ENCODE results near the gene TIGD7.
A peak's percentile ranks its signal among the peaks of the same experiment; 100 is the strongest.

The TIGD7 gene, protein sequence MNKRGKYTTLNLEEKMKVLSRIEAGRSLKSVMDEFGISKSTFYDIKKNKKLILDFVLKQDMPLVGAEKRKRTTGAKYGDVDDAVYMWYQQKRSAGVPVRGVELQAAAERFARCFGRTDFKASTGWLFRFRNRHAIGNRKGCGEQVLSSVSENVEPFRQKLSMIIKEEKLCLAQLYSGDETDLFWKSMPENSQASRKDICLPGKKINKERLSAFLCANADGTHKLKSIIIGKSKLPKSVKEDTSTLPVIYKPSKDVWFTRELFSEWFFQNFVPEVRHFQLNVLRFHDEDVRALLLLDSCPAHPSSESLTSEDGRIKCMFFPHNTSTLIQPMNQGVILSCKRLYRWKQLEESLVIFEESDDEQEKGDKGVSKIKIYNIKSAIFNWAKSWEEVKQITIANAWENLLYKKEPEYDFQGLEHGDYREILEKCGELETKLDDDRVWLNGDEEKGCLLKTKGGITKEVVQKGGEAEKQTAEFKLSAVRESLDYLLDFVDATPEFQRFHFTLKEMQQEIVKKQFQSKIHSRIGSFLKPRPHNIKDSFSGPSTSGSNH

DNA sequence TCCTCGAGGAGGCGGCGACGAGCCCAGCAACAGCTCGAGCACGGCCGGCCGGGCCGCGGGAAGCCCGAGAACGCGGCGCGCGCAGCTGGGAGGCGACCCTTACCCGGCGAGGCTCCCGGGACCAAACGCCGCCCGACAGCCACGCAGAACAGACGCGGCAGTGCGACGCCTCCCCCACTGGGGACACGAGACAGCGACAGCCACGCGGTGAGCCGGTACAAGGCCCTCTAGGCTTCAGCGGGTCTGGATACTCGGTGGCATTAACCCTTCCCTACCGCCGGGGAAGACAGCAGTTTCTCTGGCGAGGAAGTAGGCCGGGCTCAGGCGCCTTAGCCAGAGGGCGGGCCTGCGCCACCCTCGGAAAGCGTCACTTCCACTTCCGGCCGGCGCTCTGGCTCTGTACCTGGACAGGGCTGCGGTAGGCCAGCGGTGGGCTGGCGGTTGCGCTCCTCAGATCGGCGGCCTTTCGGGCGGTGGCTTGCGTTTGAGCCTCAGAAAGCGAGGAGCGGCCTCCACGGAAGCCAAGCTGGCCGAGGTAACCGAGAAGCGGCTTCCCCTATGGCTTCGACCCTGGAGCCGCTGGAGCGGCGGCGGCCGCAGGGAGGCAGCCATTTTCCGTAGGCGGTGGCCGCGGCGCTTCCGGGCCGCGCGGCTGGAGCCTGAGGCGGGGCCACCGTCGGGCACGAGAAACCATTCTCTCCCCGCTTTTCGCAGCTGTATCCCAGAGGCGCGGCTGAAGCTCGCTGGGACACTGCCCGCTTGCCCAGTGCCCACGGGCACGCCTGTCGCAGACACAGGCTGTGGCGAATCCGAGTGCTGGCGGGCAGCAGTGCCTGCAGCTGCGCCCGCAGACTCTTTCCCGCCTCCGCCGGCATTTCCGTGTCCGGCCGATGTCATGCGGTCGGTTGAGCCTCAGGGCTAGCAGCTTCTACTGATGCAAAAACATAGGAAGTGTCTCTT, at the start of gene TIGD7, which contains the start of gene ZNF75A:
Gene TIGD7, minus strand, starts transcription at position 322 of the 960 bp plus-strand sequence. CDS start 4,816 bp downstream, outside the sequence.
Gene ZNF75A, plus strand, starts transcription at position 389 of the 960 bp plus-strand sequence. CDS start 2,932 bp downstream, outside the sequence.
- no peak for FAIRE-seq

DNA sequence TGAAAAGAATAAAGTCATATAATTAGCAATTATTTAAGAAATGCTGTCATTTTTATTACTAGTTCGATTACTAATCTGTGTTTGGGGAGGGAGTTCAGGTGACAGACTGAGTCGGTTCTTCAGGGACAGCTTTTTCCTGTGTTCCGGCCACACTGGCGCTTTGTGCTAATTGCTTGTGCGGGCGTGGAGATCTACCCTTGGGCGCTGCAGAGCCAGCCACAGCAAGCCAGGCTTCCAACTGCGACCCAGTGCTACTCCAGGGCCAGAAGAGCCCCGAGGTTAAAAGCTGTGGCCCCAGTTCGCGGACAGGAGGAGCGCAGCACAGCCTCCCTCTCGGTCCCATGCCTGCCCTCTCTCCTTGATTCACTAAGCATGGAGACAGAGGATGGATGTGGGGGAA, 43.9 kb upstream of the TIGD7 start:
- FAIRE-seq: no peak

DNA sequence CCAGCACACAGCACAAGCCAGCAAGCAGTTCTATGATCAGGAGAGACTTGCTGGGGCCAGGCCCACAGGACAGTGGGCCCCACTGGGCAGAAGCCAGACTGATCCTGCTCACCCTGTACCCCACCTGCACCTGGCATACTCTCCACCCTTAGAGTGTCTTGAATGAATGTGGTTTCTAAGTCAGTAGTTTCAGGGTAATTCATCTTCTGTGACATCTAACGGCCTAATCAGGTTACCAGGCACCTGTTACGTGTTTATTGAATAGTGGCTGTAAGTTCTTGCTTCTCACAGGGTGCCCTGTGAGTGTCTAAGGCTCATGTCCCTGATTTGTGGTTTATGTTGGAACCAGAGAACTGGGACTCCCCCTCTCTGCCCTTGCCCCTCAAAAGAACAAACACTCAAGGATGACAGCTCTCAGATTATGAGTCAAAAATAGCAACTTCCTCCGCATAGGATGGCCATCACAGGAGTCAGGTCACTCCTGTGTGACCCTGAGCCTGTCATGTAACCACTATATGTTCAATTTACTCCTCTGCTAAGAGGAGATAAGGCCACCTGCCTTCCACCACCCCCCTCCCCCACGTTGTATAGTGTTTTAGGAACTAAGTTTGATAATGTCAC, 43.4 kb upstream of the TIGD7 start:
- FAIRE-seq: no peak

DNA sequence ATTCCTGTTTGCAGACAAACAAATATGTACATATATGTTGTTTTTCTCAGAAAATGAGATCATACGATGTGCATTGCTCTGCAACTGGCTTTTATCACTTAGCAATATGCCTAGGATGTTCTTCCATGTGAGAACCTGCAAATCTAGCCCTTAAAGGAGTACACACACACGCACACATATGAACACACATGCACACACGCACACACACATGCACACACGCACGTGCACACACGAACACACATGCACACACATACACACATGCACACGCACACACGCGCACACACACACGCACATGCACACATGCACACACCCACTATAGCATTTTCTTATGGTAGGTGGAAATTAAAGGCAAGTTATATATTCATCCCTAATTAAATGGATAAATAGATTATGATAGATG, 42.4 kb upstream of the TIGD7 start:
- FAIRE-seq: no peak

DNA sequence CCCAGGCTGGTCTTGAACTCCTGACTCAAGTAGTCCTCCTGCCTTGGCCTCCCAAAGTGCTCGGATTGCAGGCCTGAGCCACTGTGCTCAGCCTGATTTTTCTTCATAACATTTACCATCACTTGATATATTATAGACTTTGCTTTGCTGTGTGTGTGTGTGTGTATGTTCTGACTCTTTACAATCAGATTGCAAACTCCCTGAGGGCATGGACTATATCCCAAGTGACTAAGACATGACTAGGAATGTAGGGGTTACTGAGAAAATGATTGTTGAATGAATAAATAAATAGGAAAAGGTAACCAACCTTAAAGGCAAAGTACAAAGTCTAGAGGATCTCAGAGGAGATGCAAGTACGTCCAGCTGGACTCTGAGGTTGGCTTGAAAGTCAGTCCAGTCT, 40.8 kb upstream of the TIGD7 start:
- FAIRE-seq: no peak

DNA sequence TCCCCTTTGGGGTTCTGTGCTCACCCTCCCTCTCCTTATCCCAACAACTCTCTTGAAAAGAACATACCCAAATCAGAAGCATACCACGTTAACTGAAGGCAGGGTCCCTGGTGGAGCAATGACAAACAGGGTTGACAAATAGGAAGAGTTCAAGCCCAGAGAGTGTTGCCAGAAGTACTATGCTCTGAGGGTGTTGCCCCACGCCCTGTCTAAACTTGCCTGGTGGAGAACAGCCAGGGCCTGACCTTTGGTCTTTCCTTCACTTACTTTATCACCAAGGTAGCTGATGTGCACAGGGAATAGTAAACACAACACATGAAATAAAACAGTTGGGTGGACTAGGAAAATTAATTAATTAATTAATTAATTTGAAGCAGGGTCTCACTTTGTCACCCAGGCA, 23.4 kb upstream of the TIGD7 start:
- FAIRE-seq: no peak

DNA sequence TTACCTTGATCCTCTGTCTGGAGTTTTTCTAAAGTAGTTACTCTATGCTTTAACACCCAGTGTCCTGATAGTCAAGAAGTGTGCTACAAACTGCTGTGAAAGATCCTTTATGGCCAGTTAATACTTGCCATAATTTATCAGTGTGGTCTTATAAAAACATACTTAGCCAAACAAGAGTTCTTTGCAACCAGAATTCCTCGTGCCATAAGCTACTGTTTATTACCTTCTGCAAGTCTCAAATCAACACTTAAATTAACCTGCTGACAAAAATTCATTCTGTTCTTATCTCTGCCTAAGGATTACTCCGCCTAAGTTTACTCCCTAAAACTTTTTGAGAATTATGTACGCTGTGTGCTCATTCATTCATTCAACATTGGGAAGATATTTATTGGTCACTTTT, 22.9 kb upstream of the TIGD7 start:
- no peak for FAIRE-seq

DNA sequence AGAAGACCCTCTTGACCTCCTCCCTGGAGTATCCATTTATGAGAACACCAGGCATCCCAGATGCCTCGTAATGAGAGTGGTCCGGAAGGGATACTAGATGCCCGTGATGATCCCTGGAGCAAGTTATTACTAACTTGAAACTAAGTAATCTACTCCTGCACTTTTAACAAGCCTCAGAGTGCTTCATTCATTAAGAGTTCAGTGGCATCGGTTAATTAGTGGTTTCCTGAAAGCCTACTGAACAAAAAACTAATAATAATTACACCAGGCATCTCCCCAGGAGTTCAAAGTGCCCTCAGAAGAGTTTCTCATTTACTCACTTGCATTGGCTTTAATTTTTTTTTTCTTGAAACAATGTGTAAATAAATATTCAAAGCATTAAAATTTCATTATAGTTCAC, 22.3 kb upstream of the TIGD7 start:
- no peak for FAIRE-seq

DNA sequence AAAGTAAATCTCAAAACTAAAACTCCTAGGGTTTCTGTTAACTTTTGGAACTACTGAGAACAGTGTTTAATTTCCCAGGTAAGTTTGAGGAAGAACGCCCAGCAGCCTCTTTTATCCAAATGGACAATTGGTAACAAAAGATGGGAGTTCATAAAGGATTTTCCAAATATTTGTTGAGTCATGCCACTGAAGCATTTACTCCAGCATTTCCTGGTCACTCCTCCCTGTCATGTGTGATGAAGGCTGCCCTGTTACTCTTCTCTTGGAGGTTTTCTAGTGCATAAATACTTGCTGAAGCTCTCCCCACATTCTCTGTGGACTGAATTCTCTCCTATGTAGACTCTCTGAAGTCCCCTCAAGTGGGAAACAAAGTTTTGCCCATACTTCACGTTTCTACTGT, 16.6 kb upstream of the TIGD7 start:
- FAIRE-seq: no peak

DNA sequence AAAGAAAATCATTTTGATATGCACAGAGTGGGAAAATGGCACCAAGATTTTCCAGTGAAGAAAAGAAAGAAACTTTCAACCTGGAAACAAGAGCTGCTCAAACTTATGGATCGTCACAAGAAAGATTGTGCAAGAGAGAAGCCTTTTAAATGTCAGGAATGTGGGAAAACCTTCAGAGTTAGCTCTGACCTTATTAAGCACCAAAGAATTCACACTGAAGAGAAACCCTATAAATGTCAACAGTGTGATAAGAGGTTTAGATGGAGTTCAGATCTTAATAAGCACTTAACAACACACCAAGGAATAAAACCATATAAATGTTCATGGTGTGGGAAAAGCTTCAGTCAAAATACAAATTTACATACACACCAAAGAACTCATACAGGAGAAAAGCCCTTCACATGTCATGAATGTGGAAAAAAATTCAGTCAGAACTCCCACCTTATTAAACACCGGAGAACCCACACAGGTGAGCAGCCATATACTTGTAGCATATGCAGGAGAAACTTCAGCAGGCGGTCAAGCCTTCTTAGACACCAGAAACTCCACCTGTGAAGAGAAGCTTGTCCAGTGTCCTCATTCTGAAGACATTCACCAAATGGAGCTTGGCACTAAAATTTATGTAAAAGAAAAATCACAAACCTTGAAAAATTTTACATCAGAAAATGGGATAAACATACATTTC, 12.2 kb upstream of the TIGD7 start:
- FAIRE-seq: no peak

DNA sequence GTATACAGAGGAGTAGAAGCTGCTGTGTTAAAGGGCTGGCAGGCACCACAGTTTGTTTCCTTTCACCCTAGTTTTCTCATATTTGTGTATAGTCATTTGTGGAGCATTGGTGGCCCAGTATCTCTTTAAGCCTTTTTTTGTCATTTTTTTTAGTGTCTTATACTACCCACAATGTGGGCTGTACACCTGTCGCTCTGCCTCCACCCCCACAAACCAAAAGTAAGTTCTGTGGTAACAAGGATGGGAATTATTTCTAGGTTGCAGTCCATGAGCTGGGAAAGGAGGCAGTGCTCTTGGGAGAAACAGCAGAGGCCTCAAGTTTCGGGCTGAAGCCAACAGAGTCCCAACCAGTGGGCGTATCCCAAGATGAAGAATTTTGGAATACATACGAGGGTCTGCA, 6.3 kb upstream of the TIGD7 start:
- no peak for FAIRE-seq

DNA sequence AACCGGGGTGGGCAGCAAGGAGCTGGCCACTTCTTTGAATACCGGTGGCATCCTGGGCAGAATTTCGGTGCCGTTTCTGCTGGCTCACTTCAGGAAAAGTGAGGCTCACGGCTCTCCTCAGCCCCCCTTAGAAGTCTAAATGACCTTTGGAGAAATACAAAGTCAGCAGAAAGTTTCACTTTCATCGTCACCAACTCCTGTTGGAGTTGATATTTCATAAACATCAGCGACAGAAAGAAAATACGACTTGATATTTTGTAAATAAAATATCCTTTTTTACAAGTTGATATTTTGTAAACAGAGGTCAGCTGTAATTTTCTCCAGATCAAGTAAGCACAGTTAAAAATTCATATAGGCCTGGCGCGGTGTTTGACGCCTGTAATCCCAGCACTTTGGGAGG, 848 bp upstream of the TIGD7 start:
- no peak for FAIRE-seq

DNA sequence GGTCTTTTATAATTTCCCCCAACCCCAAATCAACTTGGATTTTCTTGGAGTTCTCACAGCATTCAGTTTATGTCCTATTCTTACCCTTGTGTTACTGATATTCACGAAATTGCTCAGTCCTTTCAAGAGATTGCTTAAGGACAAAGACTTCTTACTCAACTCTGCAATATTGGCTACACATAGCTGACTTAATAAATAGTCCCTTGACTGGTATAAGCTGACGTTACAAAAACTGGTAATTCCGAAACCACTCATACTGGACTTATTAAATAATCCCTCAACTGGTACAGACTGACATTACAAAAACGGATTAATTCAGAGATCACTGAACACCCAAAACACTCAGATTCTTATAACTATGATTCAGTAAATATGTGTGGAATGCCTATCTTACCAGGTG, 860 bp downstream of the TIGD7 start:
- no peak for FAIRE-seq

DNA sequence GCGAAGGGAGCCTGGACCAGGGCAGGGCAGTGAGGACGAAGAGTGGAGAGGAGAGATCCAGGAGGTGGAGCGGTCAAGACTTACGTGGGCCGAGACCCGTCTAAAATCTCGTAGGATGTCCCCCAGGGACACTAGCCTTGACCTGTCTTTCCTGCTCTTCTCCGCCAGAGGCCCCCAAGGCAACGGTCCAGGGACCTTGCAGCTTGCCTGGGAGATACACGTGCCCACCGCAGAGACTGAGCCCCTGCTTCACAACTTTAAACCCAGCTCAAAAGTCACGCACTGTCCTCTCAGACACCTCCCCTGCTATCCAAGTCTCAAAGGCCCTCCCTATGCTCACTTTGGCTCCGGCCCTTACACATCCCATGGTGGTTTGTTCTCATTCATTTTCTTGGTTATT, 9.4 kb downstream of the TIGD7 start:
- FAIRE-seq: no peak

DNA sequence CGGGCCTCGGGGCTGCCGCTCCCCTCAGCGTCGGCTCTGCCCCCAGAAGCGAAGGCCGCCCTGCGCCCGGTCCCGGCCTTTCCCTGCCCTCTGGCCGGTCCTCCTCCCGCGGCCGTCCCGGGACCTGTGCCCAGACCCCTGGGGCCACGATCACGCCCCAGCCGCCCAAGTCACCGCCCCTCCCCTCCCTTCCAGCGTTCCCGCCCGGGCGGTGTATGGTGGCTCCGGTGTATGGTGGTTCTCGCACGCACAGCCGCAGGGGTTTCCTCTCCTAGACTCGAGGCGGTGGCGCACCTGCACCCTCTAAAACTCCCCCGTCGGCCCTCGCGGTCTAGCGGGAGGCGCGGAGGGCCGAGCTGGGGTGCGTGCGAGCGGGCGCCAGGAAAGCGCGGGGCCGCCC, 10.0 kb downstream of the TIGD7 start:
- FAIRE-seq: no peak

DNA sequence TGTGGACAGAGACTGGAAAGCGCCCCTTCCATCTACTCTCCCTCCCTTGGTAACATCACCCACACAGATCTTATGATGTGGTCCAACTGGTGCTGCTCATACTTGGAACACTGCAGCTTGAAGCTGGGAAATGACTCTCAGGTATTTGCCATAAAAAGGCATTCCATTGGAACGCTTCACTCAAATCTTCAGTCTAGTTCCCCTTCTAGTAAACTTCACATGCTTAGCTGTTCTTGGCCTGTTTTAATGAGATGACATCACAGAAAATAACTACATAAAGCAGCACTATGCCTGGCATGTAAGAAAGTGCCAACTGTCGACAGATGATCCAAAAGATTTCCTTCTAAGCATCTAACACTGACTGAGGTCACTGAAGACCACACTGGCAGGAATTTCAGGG, 12.6 kb downstream of the TIGD7 start:
- FAIRE-seq: no peak

DNA sequence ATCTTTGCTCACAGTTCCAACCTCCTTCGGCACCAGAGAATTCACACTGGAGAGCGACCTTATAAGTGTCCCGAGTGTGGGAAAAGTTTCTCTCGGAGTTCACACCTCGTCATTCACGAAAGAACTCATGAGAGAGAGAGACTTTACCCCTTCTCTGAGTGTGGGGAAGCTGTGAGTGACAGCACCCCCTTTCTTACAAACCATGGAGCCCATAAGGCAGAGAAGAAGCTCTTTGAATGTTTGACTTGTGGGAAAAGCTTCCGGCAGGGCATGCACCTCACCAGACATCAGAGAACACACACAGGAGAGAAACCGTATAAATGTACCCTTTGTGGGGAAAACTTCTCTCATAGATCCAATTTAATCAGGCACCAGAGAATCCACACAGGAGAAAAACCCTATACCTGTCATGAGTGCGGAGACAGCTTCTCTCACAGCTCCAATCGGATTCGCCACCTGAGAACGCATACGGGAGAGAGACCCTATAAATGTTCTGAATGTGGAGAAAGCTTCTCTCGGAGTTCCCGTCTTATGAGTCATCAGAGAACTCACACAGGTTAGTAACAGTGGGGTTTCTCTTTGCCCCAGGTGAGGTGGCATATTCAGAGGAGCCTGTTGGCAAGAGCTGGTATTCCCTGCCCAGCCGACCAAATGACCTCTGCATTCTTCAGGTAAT, 15.1 kb downstream of the TIGD7 start:
- no peak for FAIRE-seq

DNA sequence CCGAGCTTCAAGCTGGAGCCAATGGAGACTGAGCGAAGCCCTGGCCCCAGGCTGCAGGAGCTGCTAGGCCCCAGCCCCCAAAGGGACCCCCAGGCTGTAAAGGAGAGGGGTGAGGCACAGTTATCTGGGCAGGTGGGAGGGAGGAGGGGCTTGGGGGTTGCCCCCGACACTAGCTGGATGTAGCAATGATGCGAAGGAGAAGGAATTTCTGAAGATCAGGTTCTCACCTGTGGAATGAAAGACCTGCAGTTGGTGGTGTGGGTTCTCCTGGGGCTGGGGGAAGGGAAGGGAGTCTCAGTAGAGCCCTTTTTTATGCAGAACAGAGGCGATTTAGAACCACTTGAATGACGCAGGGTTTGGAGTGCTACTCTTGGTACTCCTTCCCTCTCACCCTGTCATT, 20.1 kb downstream of the TIGD7 start:
- no peak for FAIRE-seq

DNA sequence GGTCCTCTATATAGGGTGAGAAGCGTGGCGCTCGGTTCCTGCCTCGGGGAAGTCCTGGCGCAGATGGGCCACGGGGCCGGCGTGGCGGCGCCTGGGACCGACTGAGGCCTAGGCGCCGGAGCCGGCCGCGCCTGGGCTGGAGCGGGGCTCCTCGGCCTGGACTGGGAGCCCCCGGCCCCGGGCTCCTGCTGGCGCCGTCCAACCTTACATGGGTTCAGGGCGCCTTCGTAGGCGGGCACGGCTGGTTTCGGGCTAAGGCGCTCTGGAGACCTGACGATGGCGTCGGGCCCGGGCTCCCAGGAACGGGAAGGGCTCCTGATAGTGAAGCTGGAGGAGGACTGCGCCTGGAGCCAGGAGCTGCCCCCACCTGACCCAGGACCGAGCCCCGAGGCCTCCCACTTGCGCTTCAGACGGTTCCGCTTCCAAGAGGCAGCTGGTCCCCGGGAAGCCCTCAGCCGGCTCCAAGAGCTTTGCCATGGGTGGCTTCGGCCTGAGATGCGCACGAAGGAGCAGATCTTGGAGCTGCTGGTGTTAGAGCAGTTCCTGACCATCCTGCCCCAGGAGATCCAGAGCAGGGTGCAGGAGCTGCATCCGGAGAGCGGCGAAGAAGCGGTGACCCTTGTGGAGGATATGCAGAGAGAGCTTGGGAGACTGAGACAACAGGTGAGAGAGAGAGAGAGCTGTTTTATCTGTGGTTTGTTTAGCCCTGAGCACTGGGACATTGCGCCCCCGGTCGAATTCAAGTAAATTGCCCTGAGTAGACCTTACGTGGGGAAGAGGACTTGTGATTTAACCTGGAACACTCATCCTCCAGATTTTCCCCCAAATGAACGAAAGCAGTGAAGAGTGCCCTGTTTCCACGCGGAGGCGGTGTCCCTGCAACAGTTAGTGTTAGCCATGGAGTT, 21.4 kb downstream of the TIGD7 start:
- no peak for FAIRE-seq

DNA sequence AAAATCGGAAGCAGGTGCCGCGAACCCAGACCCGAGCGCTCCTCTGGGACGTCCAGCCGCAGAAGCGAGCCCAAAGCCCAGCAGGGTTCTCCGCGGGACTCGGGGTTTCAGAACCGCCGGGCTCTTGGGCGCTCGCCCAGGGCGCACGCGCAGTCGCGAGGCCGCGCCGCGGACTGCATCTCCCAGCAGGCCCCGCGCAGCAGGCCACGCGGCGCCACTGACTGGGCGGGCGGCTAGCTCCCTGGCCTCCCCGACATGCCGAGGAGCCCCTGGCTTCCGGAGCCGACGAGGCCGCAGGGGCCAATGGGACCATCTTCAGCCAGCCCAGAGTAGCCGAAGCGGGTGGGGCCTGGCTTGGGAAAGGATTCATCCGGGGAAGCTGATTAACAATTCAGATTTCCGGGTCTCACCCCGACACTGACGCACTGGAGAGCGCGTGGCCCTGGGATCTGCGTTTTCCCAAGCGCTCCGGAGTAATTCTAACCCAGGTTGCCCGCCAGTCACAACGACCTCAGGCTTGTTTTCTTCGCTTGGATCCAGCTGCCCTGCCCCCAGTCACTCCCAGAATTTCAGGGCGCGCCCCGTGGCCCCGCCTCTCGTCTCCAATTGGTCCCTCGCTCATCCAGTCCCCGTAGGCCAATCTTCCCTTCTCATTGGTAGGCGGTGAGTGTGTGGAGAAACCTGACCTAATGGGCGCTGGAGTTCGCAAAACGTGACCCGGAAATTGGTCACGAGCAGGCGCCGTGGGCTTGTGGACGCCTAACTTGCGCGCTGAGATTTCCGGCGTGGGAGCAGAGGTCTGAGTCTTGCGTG, 22.3 kb downstream of the TIGD7 start, which contains the start of gene ZNF263:
Gene ZNF263, plus strand, starts transcription at position 762 of the 813 bp plus-strand sequence. CDS start 328 bp downstream, outside the sequence.
- peak; percentile 97 for FAIRE-seq
